Ishikawa (cell line): ENCODE results near the gene SNRNP200.

ENCODE experiments used
- CEBPB ChIP-seq: IDR thresholded peaks from 2 replicates; pipeline ENCODE4 v1.6.1; 2012
- EGR1 ChIP-seq: IDR thresholded peaks from 2 replicates; pipeline ENCODE4 v1.6.1; 2012
- NFIC ChIP-seq: IDR thresholded peaks from 2 replicates; pipeline ENCODE4 v1.6.1; 2012
- RAD21 ChIP-seq: IDR thresholded peaks from 2 replicates; pipeline ENCODE4 v1.6.1; 2012; ENCODE audit warnings: low read depth
- TCF12 ChIP-seq: IDR thresholded peaks from 2 replicates; pipeline ENCODE4 v1.6.1; 2012; ENCODE audit warnings: low read depth
- TEAD4 ChIP-seq: IDR thresholded peaks from 2 replicates; pipeline ENCODE4 v1.6.1; 2012
- YY1 ChIP-seq: IDR thresholded peaks from 2 replicates; pipeline ENCODE4 v1.6.1; 2012; ENCODE audit warnings: low read depth
- TF ChIP-seq, protein P1 (sequence below): IDR thresholded peaks from 2 replicates; pipeline ENCODE4 v1.6.1; 2012; ENCODE audit warnings: low read depth, mild to moderate bottlenecking

DNA sequence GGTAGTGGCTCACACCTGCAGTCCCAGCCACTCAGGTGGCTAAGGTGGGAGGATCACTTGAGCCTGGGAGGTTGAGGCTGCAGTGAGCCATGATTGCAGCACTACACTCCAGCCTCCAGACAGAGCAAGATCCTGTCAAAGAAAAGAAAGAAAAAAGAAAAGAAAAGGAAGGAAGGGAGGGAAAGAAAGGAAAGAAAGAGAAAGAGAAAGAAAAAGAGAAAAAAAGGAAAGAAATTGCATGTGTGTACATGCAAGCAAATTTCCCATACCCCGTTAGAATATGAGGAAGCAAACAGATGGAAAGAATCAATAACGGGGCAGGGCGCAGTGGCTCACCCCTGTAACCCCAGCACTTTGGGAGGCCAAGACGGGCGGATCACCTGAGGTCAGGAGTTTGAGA, 57.5 kb downstream of the SNRNP200 start:
- TF ChIP-seq RAD21 = no peak
- no peak for TF ChIP-seq YY1
- TF ChIP-seq, protein P1, sequence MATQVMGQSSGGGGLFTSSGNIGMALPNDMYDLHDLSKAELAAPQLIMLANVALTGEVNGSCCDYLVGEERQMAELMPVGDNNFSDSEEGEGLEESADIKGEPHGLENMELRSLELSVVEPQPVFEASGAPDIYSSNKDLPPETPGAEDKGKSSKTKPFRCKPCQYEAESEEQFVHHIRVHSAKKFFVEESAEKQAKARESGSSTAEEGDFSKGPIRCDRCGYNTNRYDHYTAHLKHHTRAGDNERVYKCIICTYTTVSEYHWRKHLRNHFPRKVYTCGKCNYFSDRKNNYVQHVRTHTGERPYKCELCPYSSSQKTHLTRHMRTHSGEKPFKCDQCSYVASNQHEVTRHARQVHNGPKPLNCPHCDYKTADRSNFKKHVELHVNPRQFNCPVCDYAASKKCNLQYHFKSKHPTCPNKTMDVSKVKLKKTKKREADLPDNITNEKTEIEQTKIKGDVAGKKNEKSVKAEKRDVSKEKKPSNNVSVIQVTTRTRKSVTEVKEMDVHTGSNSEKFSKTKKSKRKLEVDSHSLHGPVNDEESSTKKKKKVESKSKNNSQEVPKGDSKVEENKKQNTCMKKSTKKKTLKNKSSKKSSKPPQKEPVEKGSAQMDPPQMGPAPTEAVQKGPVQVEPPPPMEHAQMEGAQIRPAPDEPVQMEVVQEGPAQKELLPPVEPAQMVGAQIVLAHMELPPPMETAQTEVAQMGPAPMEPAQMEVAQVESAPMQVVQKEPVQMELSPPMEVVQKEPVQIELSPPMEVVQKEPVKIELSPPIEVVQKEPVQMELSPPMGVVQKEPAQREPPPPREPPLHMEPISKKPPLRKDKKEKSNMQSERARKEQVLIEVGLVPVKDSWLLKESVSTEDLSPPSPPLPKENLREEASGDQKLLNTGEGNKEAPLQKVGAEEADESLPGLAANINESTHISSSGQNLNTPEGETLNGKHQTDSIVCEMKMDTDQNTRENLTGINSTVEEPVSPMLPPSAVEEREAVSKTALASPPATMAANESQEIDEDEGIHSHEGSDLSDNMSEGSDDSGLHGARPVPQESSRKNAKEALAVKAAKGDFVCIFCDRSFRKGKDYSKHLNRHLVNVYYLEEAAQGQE = no peak
- no peak for TF ChIP-seq TEAD4
- no peak for TF ChIP-seq NFIC
- no peak for TF ChIP-seq CEBPB
- TF ChIP-seq EGR1 = no peak
- no peak for TF ChIP-seq TCF12
